IMR-90 (cell line): ENCODE measurements around the gene HDAC9. TPM values are rescaled to one million over a fixed set of nuclear protein-coding genes. Genes with fewer than 3 reads are reported as not detected.
A peak's percentile ranks its signal among the peaks of the same experiment; 100 is the strongest.

Experiments
- ATAC-seq: fragments of 200-7000 bp; cut with Tn5 transposase; 2 replicates; pipeline ENCODE4 v1.9.1; 2020; ENCODE audit warnings: low read depth, mild to moderate bottlenecking, moderate library complexity
- BruUV-seq: library from RNA; stranded (reverse); fragments of 400-500 nt; replicated peaks from 2 replicates; lab custom pipeline; 2021; lab: Mats Ljungman, UMichigan
- CTCF ChIA-PET: fragments of 300-600 bp; formaldehyde crosslinking; extraction: SDS; loops from one replicate; lab custom pipeline; 2021; ENCODE audit warnings: antibody characterized with exemption; lab: Yijun Ruan, JAX
- POLR2A ChIA-PET: fragments of 300-600 bp; sonication (Branson Sonifier 250); formaldehyde crosslinking; loops from one replicate; lab custom pipeline; 2022; ENCODE audit warnings: antibody characterized with exemption; ENCODE audit not compliant: unreplicated experiment; lab: Charles Lee
- DNase-seq: peaks from one replicate; pipeline ENCODE4 v3.0.0; 2013
- H2AFZ ChIP-seq: replicated peaks from 2 replicates; pipeline ENCODE3; 2013; ENCODE audit warnings: low read length, mild to moderate bottlenecking; ENCODE audit not compliant: poor library complexity
- H2AK5ac ChIP-seq: 2 replicates; pipeline ENCODE4 v1.6.1; 2013; ENCODE audit warnings: low read depth, low read length, inconsistent platforms
- H2AK9ac ChIP-seq: replicated peaks from 2 replicates; pipeline ENCODE3; 2013; ENCODE audit warnings: mild to moderate bottlenecking, low read depth, low read length, moderate library complexity; ENCODE audit not compliant: poor library complexity
- H2BK120ac ChIP-seq: 2 replicates; pipeline ENCODE4 v1.6.1; 2013; ENCODE audit warnings: low read depth, low read length, inconsistent platforms
- H2BK15ac ChIP-seq: 3 replicates; pipeline ENCODE4 v1.6.1; 2013; ENCODE audit warnings: low read depth, low read length, inconsistent platforms
- H2BK20ac ChIP-seq: 2 replicates; pipeline ENCODE4 v1.6.1; 2013; ENCODE audit warnings: low read depth, mild to moderate bottlenecking, inconsistent platforms, low read length, moderate library complexity
- H2BK5ac ChIP-seq: 2 replicates; pipeline ENCODE4 v1.6.1; 2013; ENCODE audit warnings: mild to moderate bottlenecking, low read depth, low read length, inconsistent platforms; ENCODE audit not compliant: poor library complexity, severe bottlenecking
- H3K14ac ChIP-seq: replicated peaks from 2 replicates; pipeline ENCODE4 v1.6.1; 2013; ENCODE audit warnings: low read depth, low read length, inconsistent platforms
- H3K18ac ChIP-seq: 2 replicates; pipeline ENCODE4 v1.6.1; 2013; ENCODE audit warnings: low read depth, low read length, control low read depth
- H3K23ac ChIP-seq: 2 replicates; pipeline ENCODE4 v1.6.1; 2013; ENCODE audit warnings: low read depth, low read length, inconsistent platforms
- H3K27ac ChIP-seq: 2 replicates; pipeline ENCODE4 v1.5.1; 2013; ENCODE audit warnings: mild to moderate bottlenecking, control low read depth, low read length; ENCODE audit not compliant: insufficient read depth
- H3K27me3 ChIP-seq: 2 replicates; pipeline ENCODE4 v1.6.1; 2013; ENCODE audit warnings: low read length; ENCODE audit not compliant: control insufficient read depth, insufficient read depth
- H3K36me3 ChIP-seq: 2 replicates; pipeline ENCODE4 v1.6.1; 2013; ENCODE audit warnings: low read length, mixed read lengths; ENCODE audit not compliant: control insufficient read depth, insufficient read depth
- H3K4ac ChIP-seq: 2 replicates; pipeline ENCODE4 v1.6.1; 2013; ENCODE audit warnings: low read depth, low read length, inconsistent platforms
- H3K4me1 ChIP-seq: 2 replicates; pipeline ENCODE4 v1.6.1; 2013; ENCODE audit warnings: low read length, mixed read lengths; ENCODE audit not compliant: control insufficient read depth, insufficient read depth
- H3K4me2 ChIP-seq: 2 replicates; pipeline ENCODE4 v1.6.1; 2013; ENCODE audit warnings: low read depth, mild to moderate bottlenecking, control low read depth, low read length, moderate library complexity
- H3K4me3 ChIP-seq: 2 replicates; pipeline ENCODE4 v1.5.1; 2013; ENCODE audit warnings: low read depth, mild to moderate bottlenecking, control low read depth, low read length, moderate library complexity; ENCODE audit not compliant: insufficient read depth
- H3K56ac ChIP-seq: 2 replicates; pipeline ENCODE4 v1.6.1; 2013; ENCODE audit warnings: low read length, inconsistent platforms; ENCODE audit not compliant: insufficient read depth; ENCODE audit errors: extremely low read depth
- H3K79me1 ChIP-seq, 2 experiments: 2 replicates each; pipeline ENCODE4 v1.6.1; 2013; ENCODE audit warnings: low read length in 2 of 2, inconsistent platforms in 1 of 2, low read depth in 1 of 2
- H3K9ac ChIP-seq: 2 replicates; pipeline ENCODE4 v1.6.1; 2013; ENCODE audit warnings: low read depth, low read length, control low read depth
- H3K9me1 ChIP-seq: 2 replicates; pipeline ENCODE4 v1.6.1; 2013; ENCODE audit warnings: low read length, inconsistent platforms; ENCODE audit not compliant: insufficient read depth
- H3K9me3 ChIP-seq: 2 replicates; pipeline ENCODE4 v1.6.1; 2013; ENCODE audit warnings: low read length; ENCODE audit not compliant: control insufficient read depth, insufficient read depth
- H4K20me1 ChIP-seq: 2 replicates; pipeline ENCODE4 v1.6.1; 2013; ENCODE audit warnings: low read length, inconsistent platforms; ENCODE audit not compliant: insufficient read depth
- H4K5ac ChIP-seq: 2 replicates; pipeline ENCODE4 v1.6.1; 2013; ENCODE audit warnings: mild to moderate bottlenecking, low read depth, low read length, control low read depth
- H4K8ac ChIP-seq, 2 experiments: 2 replicates each; pipeline ENCODE4 v1.6.1; 2013; ENCODE audit warnings: low read depth in 2 of 2, low read length in 2 of 2, control low read depth in 1 of 2, inconsistent platforms in 1 of 2
- H4K91ac ChIP-seq: 2 replicates; pipeline ENCODE4 v1.6.1; 2013; ENCODE audit warnings: low read depth, low read length, inconsistent platforms; ENCODE audit not compliant: insufficient read depth
- MAZ ChIP-seq: IDR thresholded peaks from 2 replicates; pipeline ENCODE4 v1.6.1; 2012; ENCODE audit warnings: low read depth, mild to moderate bottlenecking, low read length, improper control_type of control experiment, moderate library complexity, borderline replicate concordance
- POLR2A ChIP-seq: IDR thresholded peaks from 2 replicates; pipeline ENCODE4 v1.6.1; 2012; ENCODE audit warnings: mild to moderate bottlenecking, low read depth, low read length
- WGBS, 2 experiments: methylation state at CpG; one replicate each; pipeline versions ENCODE4 v1.1.5 to v1.1.7; 2013; ENCODE audit warnings: missing lambda C conversion rate in 2 of 2; ENCODE audit not compliant: insufficient read length in 1 of 2; ENCODE audit errors: extremely low coverage in 2 of 2; 5-methylcytosine and 5-hydroxymethylcytosine counted together
- dilution Hi-C: fragments of 300-500 bp; cut with HindIII; formaldehyde crosslinking; loops from one replicate; pipeline ENCODE4 v1.14.3; 2018; ENCODE audit warnings: low sequenced_read_pairs; ENCODE audit not compliant: unreplicated experiment
- in situ Hi-C: fragments of 300-500 bp; cut with MboI; formaldehyde crosslinking; loops from 3 replicates; pipeline ENCODE4 v1.14.3; 2019; ENCODE audit warnings: low sequenced_read_pairs, inconsistent platforms, mixed read lengths
- intact Hi-C: fragments of 100-400 bp; cut with micrococcal nuclease; formaldehyde crosslinking; loops from 2 replicates; pipeline ENCODE4 v1.10.0; 2022
- polyA plus RNA-seq, 3 experiments: library from polyadenylated mRNA; depleted of rRNA; stranded (reverse); fragments of >200 nt; gene quantifications; 2 replicates each; pipeline ENCODE4 v1.2.3, GENCODE V29; 2012; ENCODE audit warnings: low replicate concordance in 1 of 3
- total RNA-seq: library from RNA; depleted of rRNA; stranded (reverse); fragments of >200 nt; gene quantifications from 2 replicates; pipeline ENCODE4 v1.2.3, GENCODE V29; 2012
- TF ChIP-seq, protein P1 (sequence below): fragments of 150-350 bp; IDR thresholded peaks from 2 replicates; pipeline ENCODE4 v1.6.1; 2016; ENCODE audit warnings: low read depth, mild to moderate bottlenecking, low read length, moderate library complexity, borderline replicate concordance

The HDAC9 gene
- total and polyA plus RNA-seq, 2 of the 4 experiments (the other 2 are of a cell fraction): 4.3 to 24.7 TPM

- TF ChIP-seq, protein P1, sequence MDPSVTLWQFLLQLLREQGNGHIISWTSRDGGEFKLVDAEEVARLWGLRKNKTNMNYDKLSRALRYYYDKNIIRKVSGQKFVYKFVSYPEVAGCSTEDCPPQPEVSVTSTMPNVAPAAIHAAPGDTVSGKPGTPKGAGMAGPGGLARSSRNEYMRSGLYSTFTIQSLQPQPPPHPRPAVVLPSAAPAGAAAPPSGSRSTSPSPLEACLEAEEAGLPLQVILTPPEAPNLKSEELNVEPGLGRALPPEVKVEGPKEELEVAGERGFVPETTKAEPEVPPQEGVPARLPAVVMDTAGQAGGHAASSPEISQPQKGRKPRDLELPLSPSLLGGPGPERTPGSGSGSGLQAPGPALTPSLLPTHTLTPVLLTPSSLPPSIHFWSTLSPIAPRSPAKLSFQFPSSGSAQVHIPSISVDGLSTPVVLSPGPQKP: no peak
Observed at GRCh38 chr7:18896343-18896975, 400.9 kb downstream of the HDAC9 start (continued).

DNA sequence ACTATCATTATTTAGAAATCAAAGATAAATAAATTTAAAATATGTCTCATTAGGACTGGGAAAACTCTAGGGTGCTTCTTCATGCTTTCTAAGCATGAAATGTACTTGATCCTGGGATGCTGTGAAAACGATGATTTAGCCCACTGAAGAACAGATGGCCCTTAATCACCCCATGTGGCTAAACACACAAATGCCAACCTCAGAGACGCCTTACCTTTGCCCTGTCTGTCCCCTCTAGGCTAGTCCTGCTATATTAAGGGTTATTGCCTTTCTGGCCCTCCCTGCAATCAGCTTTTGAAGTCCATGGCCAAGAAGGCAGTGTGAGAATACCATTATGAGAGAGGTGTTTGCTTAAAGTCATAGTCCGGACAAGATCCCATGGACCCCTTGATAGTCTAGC is 404.7 kb downstream of the HDAC9 start:
- Histone ChIP-seq H4K5ac (no peak overlapping the region), H3K9me3 (no peaks in the 10 kb centered on the region), H2BK5ac (no peak overlapping the region), H3K23ac (no peak overlapping the region), H2AK9ac (no peak overlapping the region), H2BK15ac (no peak overlapping the region), H3K4me3 (no peak overlapping the region), H3K18ac (no peak overlapping the region), H3K14ac (no peak overlapping the region; the same call in 1 of the 2 replicates), H3K9ac (no peak overlapping the region), H3K9me1 (no peaks in the 10 kb centered on the region), H2BK20ac (peak overlapping the region; percentile 15), H3K56ac (no peak overlapping the region), H2BK120ac (no peak overlapping the region), H2AK5ac (no peak overlapping the region), H3K27me3 (no peaks in the 10 kb centered on the region), H3K4me2 (no peak overlapping the region), H3K4me1 (peaks cover 2% of the 10 kb centered on the region; the same call in 1 of the 2 replicates), H4K8ac (no peak overlapping the region), H3K79me1 (no peaks in the 10 kb centered on the region), H4K20me1 (no peaks in the 10 kb centered on the region), H3K27ac (no peak overlapping the region), H4K91ac (0 out of 2 replicates have a peak overlapping the region, but pooled peaks have one; percentile 19), H3K36me3 (no peaks in the 10 kb centered on the region), H3K4ac (no peak overlapping the region), H2AFZ (no peak overlapping the region)
- intact Hi-C loops (no loop called here), dilution Hi-C loops (no loop called here), in situ Hi-C loops (no loop called here)
- TF ChIP-seq, protein P1: no peak
- TF ChIP-seq MAZ: no peak
- TF ChIP-seq POLR2A: no peak
- ChIA-PET CTCF (no interaction called here), POLR2A (no interaction called here)
- BruUV-seq: no TSS peak
- no peak for ATAC-seq
- DNase-seq: no peak
- WGBS, 2 experiments: no CpG with 5 or more reads among the region's 3 CpGs
